Measurements from ENCODE around the gene FMO1.

GRCh38 chr1:171295821-171296220, 47.5 kb downstream of the FMO1 start:
- TF ChIP-seq CTCF (IDR thresholded peaks at IDR 0.05) = no peak
- no peak for TF ChIP-seq EZH2 (IDR thresholded peaks at IDR 0.05; ENCODE audit: borderline replicate concordance, insufficient read depth, low read depth, low read length, poor library complexity, severe bottlenecking)

Data from B cell (primary cell).